ENCODE measurements around the gene AR. TPM values are rescaled to one million over a fixed set of nuclear protein-coding genes. Genes with fewer than 3 reads are reported as not detected.

AR gene
- total RNA-seq, 1 donor from 2014 or later = 5.0 TPM

GRCh38 chrX:67700602-67701001 lies 156.8 kb downstream of the AR start:
- TF ChIP-seq CTCF (IDR thresholded peaks at IDR 0.05) = no peak
- no peak for DNase-seq
- no peak for ATAC-seq
- Histone ChIP-seq H3K4me3 (no peak overlapping the region), H3K27ac (no peak overlapping the region), H3K9me3 (no peaks in the 10 kb centered on the region), H3K4me1 (no peaks in the 10 kb centered on the region), H3K27me3 (ENCODE audit: low read depth) (no peaks in the 10 kb centered on the region), H3K36me3 (no peaks in the 10 kb centered on the region)
- intact Hi-C loops (cut with DNase I) = no loop called here

GRCh38 chrX:67714004-67714403 lies 170.2 kb downstream of the AR start:
- Histone ChIP-seq H3K27me3 (ENCODE audit: low read depth) (no peaks in the 10 kb centered on the region), H3K9me3 (no peaks in the 10 kb centered on the region), H3K4me1 (no peaks in the 10 kb centered on the region), H3K36me3 (no peaks in the 10 kb centered on the region), H3K27ac (no peak overlapping the region), H3K4me3 (no peak overlapping the region)
- intact Hi-C loops (cut with DNase I) = no loop called here
- DNase-seq (no peak), ATAC-seq (no peak)
- TF ChIP-seq CTCF (IDR thresholded peaks at IDR 0.05) = no peak

GRCh38 chrX:67717571-67717970 lies 173.8 kb downstream of the AR start:
- intact Hi-C loops (cut with DNase I) = no loop called here
- TF ChIP-seq CTCF (IDR thresholded peaks at IDR 0.05) = no peak
- Histone ChIP-seq H3K4me3 (no peak overlapping the region), H3K27me3 (ENCODE audit: low read depth) (no peaks in the 10 kb centered on the region), H3K36me3 (no peaks in the 10 kb centered on the region), H3K9me3 (no peaks in the 10 kb centered on the region), H3K27ac (no peak overlapping the region), H3K4me1 (no peaks in the 10 kb centered on the region)
- ATAC-seq (no peak), DNase-seq (no peak)

GRCh38 chrX:67718926-67719325 lies 175.1 kb downstream of the AR start:
- intact Hi-C loops (cut with DNase I) = no loop called here
- H3K27me3 ChIP-seq (ENCODE audit: low read depth) = no peaks in the 10 kb centered on the region
- no peak for TF ChIP-seq CTCF (IDR thresholded peaks at IDR 0.05)
- DNase-seq = no peak
- ATAC-seq = no peak
- no peak overlapping the region for H3K27ac ChIP-seq
- H3K4me3 ChIP-seq = no peak overlapping the region
- no peaks in the 10 kb centered on the region for H3K36me3 ChIP-seq
- no peaks in the 10 kb centered on the region for H3K4me1 ChIP-seq
- no peaks in the 10 kb centered on the region for H3K9me3 ChIP-seq

DNA sequence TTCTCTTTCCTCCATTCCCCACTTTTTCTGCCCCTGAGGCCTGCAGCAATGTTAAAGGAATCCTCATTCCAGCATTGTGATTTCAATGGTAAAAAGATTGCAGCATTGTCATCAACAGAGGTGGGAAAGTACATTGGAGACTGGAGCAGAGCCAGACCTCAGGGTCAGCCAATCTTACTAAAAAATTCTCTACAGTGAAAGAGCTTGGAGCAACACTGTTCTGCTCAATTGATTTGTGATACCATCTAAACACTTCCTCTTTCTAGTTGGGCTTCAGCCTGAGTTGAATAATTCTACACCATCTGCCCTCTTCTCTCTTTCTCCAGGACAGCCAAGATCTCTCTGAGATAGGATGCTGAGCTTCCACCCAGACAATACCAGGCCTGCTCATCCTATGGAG lies 176.5 kb downstream of the AR start:
- no peak for ATAC-seq
- TF ChIP-seq CTCF (IDR thresholded peaks at IDR 0.05) = no peak
- H3K9me3 ChIP-seq = no peaks in the 10 kb centered on the region

DNA sequence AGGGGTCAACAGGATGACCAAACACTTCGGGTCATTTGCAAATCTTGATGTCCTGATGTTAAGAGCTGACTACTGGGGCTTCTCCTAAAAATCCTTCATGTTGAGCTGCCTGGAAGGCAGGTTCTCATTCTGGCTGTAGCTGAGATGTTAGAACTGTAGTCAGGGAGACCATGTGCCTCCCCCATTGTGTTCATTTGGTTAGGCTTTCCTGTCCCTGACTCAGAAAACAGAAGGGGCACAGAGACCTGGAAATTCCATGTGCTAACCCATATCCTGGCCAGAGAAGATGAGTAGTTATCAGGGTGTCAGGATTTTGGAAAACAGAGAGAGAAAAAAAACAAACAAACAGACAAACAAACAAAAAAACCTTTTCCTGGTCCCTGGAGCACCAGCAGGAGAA lies 177.5 kb downstream of the AR start:
- Histone ChIP-seq H3K4me1 (no peaks in the 10 kb centered on the region), H3K27me3 (ENCODE audit: low read depth) (no peaks in the 10 kb centered on the region), H3K36me3 (no peaks in the 10 kb centered on the region), H3K9me3 (no peaks in the 10 kb centered on the region), H3K4me3 (no peak overlapping the region), H3K27ac (no peak overlapping the region)
- no peak for TF ChIP-seq CTCF (IDR thresholded peaks at IDR 0.05)
- no peak for ATAC-seq
- intact Hi-C loops (cut with DNase I) = no loop called here
- no peak for DNase-seq

More for the DNA sequence above, 176.5 kb downstream of the AR start:
- intact Hi-C loops (cut with DNase I) = no loop called here
- Histone ChIP-seq H3K36me3 (no peaks in the 10 kb centered on the region), H3K4me1 (no peaks in the 10 kb centered on the region), H3K4me3 (no peak overlapping the region), H3K27ac (no peak overlapping the region), H3K27me3 (ENCODE audit: low read depth) (no peaks in the 10 kb centered on the region)
- no peak for DNase-seq
